Osteoblast (primary cell): Measurements from ENCODE around the gene PXK. TPM values are rescaled to one million over a fixed set of nuclear protein-coding genes. Genes with fewer than 3 reads are reported as not detected.
A peak's percentile ranks its signal among the peaks of the same experiment; 100 is the strongest.
"Not testable (repeated sequence)": the region's sequence is repeated elsewhere in the genome, so short reads cannot be mapped to it uniquely, and the experiment has no call there.

Source experiments
- DNase-seq: peaks from one replicate; pipeline ENCODE4 v3.0.0; 2011; ENCODE audit warnings: low spot score, mixed read lengths; ENCODE audit not compliant: insufficient read length; ENCODE audit errors: missing footprints
- H2AFZ ChIP-seq: 2 replicates; pipeline ENCODE4 v1.6.0; 2011; ENCODE audit warnings: mild to moderate bottlenecking, low read length
- H3K27ac ChIP-seq: 2 replicates; pipeline ENCODE4 v1.5.1; 2011; ENCODE audit warnings: mild to moderate bottlenecking, low read depth, low read length, moderate library complexity
- H3K27me3 ChIP-seq: 2 replicates; pipeline ENCODE4 v1.6.0; 2012; ENCODE audit warnings: mild to moderate bottlenecking, control low read depth, inconsistent platforms, low read length, moderate library complexity; ENCODE audit not compliant: insufficient read depth
- H3K36me3 ChIP-seq: 2 replicates; pipeline ENCODE4 v1.5.1; 2011; ENCODE audit warnings: mild to moderate bottlenecking, low read length, control low read depth, moderate library complexity; ENCODE audit not compliant: insufficient read depth
- H3K4me1 ChIP-seq: 2 replicates; pipeline ENCODE4 v1.5.1; 2011; ENCODE audit warnings: mild to moderate bottlenecking, low read length, control low read depth, moderate library complexity; ENCODE audit not compliant: insufficient read depth
- H3K4me2 ChIP-seq: 2 replicates; pipeline ENCODE4 v1.6.0; 2011; ENCODE audit warnings: mild to moderate bottlenecking, low read length; ENCODE audit not compliant: insufficient read depth
- H3K4me3 ChIP-seq: fragments of 200-600 bp; sonication (generic); 3 replicates; pipeline ENCODE4 v1.5.1; 2012; ENCODE audit warnings: mild to moderate bottlenecking, low read length, inconsistent platforms; ENCODE audit not compliant: insufficient read depth
- H3K79me2 ChIP-seq: 2 replicates; pipeline ENCODE4 v1.6.0; 2012; ENCODE audit warnings: mild to moderate bottlenecking, low read length, control low read depth, inconsistent platforms; ENCODE audit not compliant: insufficient read depth
- H3K9me3 ChIP-seq: 2 replicates; pipeline ENCODE4 v1.5.1; 2011; ENCODE audit warnings: low read depth, low read length, control low read depth
- H4K20me1 ChIP-seq: 2 replicates; pipeline ENCODE4 v1.6.0; 2012; ENCODE audit warnings: mild to moderate bottlenecking, low read length, control low read depth; ENCODE audit not compliant: insufficient read depth
- CTCF ChIP-seq: IDR thresholded peaks from 2 replicates; pipeline ENCODE4 v1.5.1; 2011; ENCODE audit warnings: mild to moderate bottlenecking, low read depth, low read length, moderate library complexity; ENCODE audit errors: extremely low read depth
- total RNA-seq: library from RNA; depleted of rRNA; stranded (reverse); fragments of >200 nt; gene quantifications from 2 replicates; pipeline ENCODE4 v1.2.3, GENCODE V29; 2012

PXK gene
- total RNA-seq, 1 donor: 77.4 TPM

GRCh38 chr3:58336135-58336882, 3.6 kb downstream of the PXK start:
- H2AFZ ChIP-seq: no peak overlapping the region
- H3K36me3 ChIP-seq: no peaks in the 10 kb centered on the region
- peaks cover 34% of the 10 kb centered on the region for H3K4me1 ChIP-seq
- peak overlapping the region; percentile 31 for H3K27ac ChIP-seq
- peak overlapping the region; percentile 35 for H3K4me2 ChIP-seq
- no peak for TF ChIP-seq CTCF
- H3K4me3 ChIP-seq: no peak overlapping the region
- H3K27me3 ChIP-seq: no peaks in the 10 kb centered on the region
- peaks cover 59% of the 10 kb centered on the region for H3K79me2 ChIP-seq
- H4K20me1 ChIP-seq: no peaks in the 10 kb centered on the region
- DNase-seq: peak; percentile 79
- no peaks in the 10 kb centered on the region for H3K9me3 ChIP-seq

- no peak overlapping the region for H3K4me3 ChIP-seq
- peaks cover 37% of the 10 kb centered on the region for H3K4me1 ChIP-seq
- no peaks in the 10 kb centered on the region for H4K20me1 ChIP-seq
- peaks cover 61% of the 10 kb centered on the region for H3K79me2 ChIP-seq
- H3K27ac ChIP-seq: no peak overlapping the region
- H3K36me3 ChIP-seq: no peaks in the 10 kb centered on the region
- H3K9me3 ChIP-seq: no peaks in the 10 kb centered on the region
- H2AFZ ChIP-seq: no peak overlapping the region
- no peak for TF ChIP-seq CTCF
- H3K27me3 ChIP-seq: no peaks in the 10 kb centered on the region
- DNase-seq: no peak
- H3K4me2 ChIP-seq: no peak overlapping the region
Measured at GRCh38 chr3:58337190-58337589, 4.5 kb downstream of the PXK start.

- H3K27me3 ChIP-seq, H3K9me3 ChIP-seq, H2AFZ ChIP-seq, H3K27ac ChIP-seq, H3K4me2 ChIP-seq, DNase-seq, H3K36me3 ChIP-seq, H4K20me1 ChIP-seq, H3K4me3 ChIP-seq: not testable (repeated sequence)
- Histone ChIP-seq H3K79me2 (peaks cover 65% of the 10 kb centered on the region), H3K4me1 (peaks cover 29% of the 10 kb centered on the region)
Measured at GRCh38 chr3:58339146-58339545, 6.5 kb downstream of the PXK start.

DNA sequence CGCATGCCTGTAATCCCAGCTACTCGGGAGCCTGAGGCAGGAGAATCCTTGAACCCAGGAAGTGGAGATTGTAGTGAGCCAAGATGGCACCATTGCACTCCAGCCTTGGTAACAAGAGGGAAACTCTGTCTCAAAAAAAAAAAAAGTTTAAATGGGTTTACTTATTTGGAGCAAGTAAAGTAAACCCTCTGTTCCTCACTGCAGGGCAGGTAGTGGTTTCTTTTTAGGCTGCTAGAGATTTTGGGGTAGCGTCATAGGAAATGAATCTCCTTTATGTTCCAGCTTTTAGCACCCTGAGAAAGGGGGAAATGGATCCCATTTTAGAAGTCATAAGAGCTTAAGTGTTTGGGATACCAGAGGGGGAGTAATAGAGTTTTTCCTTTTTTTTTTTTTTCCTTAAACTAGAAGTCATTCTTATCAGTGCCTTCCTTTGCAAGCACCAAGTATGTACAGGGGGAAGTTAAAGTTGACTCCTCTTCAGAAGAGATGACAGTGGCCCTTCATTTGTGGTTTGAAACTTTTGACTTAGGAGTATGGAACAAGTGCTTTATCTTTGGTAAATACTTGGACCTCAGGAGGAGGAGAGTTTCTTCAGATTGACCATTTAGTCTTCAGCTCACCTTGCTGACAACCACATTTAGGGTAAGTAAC, 8.0 kb downstream of the PXK start:
- TF ChIP-seq CTCF: no peak
- H3K27me3 ChIP-seq: no peaks in the 10 kb centered on the region

More for the DNA sequence above, 8.0 kb downstream of the PXK start:
- Histone ChIP-seq H3K27ac (peak overlapping the region; percentile 16), H3K4me1 (peaks cover 17% of the 10 kb centered on the region), H2AFZ (no peak overlapping the region), H3K36me3 (no peaks in the 10 kb centered on the region), H3K4me2 (no peak overlapping the region), H3K79me2 (peaks cover 65% of the 10 kb centered on the region), H4K20me1 (peaks cover 4% of the 10 kb centered on the region), H3K9me3 (no peaks in the 10 kb centered on the region), H3K4me3 (no peak overlapping the region)
- no peak for DNase-seq
